Mucosa of rectum (tissue), 2 donors: ENCODE measurements around the gene ZBTB7C.

Experiments used
- H3K27ac ChIP-seq, 2 donors: one replicate each; pipeline ENCODE4 v1.7.0; 2013; ENCODE audit warnings: inconsistent platforms in 2 of 2, low read depth in 2 of 2, low read length in 2 of 2
- H3K27me3 ChIP-seq, 2 donors: one replicate each; pipeline ENCODE4 v1.7.0; 2013; ENCODE audit warnings: low read length in 2 of 2; ENCODE audit not compliant: control insufficient read depth in 2 of 2, insufficient read depth in 2 of 2
- H3K36me3 ChIP-seq, 2 donors: one replicate each; pipeline ENCODE4 v1.7.0; 2013; ENCODE audit warnings: low read length in 2 of 2; ENCODE audit not compliant: control insufficient read depth in 2 of 2, insufficient read depth in 2 of 2
- H3K4me1 ChIP-seq, 2 donors: one replicate each; pipeline ENCODE4 v1.7.0; 2013; ENCODE audit warnings: low read length in 2 of 2, mild to moderate bottlenecking in 1 of 2; ENCODE audit not compliant: control insufficient read depth in 2 of 2, insufficient read depth in 2 of 2
- H3K4me3 ChIP-seq, 2 donors: one replicate each; pipeline ENCODE4 v1.7.0; 2013; ENCODE audit warnings: low read length in 2 of 2
- H3K9ac ChIP-seq, 2 donors: one replicate each; pipeline ENCODE4 v1.7.0; 2013; ENCODE audit warnings: low read length in 2 of 2, low read depth in 1 of 2, mild to moderate bottlenecking in 1 of 2
- H3K9me3 ChIP-seq, 2 donors: one replicate each; pipeline ENCODE4 v1.7.0; 2013; ENCODE audit warnings: low read length in 2 of 2; ENCODE audit not compliant: control insufficient read depth in 2 of 2
- donor health status: healthy.
- donor health status: Normal muscosa, but diverticular disease.

Gene ZBTB7C

GRCh38 chr18:48306838-48307237 lies 102.3 kb downstream of the ZBTB7C start:
- H3K4me1 ChIP-seq = peaks cover 4 to 6% of the 10 kb centered on the region in 2 donors
- no peak overlapping the region for H3K27ac ChIP-seq
- no peaks in the 10 kb centered on the region for H3K27me3 ChIP-seq
- H3K9me3 ChIP-seq = no peaks in the 10 kb centered on the region
- H3K36me3 ChIP-seq = no peaks in the 10 kb centered on the region
- no peak overlapping the region for H3K4me3 ChIP-seq
- no peak overlapping the region for H3K9ac ChIP-seq

DNA sequence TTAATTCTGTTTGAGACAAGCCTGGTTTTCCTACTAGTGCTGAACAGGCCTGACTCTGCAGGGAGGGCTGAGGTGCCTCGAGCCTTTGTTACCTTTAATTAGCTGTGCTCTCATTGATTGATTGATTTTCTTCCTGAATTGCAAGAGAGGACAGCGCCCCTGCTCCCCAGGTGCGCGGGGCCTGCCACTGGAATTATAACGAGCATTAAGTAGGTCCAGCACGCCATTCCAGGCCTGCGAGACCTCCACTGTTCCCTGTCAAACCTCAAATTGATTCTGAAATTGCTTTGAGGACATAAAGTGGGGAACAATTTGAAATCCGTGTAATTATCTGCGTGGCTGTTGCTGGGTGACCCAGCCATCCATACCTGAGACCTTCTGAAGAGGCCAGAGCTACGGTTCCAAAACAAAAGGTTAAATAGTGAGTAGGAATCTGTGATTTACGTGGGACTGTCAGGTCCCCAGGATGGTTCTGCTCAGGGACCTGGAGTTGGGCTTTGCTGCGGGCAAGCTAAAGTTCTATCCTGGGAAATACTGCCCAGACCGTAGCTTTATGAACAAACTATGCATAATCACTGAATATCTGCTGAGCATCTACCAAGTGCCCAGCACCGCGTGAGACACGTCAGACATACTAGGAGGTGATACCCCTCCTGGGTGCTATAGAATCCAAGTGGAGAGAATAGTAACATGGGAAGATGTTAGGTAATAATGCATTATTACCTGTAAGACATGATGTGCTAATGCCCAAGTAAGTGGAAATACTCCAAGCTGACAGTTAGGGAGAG lies 104.1 kb downstream of the ZBTB7C start:
- Histone ChIP-seq H3K4me1 (peaks cover 8 to 10% of the 10 kb centered on the region in 2 donors), H3K27me3 (no peaks in the 10 kb centered on the region), H3K9ac (no peak overlapping the region), H3K27ac (no peak overlapping the region), H3K9me3 (no peaks in the 10 kb centered on the region), H3K36me3 (no peaks in the 10 kb centered on the region), H3K4me3 (no peak overlapping the region)

GRCh38 chr18:48303883-48304282 lies 105.3 kb downstream of the ZBTB7C start:
- no peaks in the 10 kb centered on the region for H3K36me3 ChIP-seq
- no peaks in the 10 kb centered on the region for H3K9me3 ChIP-seq
- peaks cover 8 to 10% of the 10 kb centered on the region in 2 donors for H3K4me1 ChIP-seq
- H3K27me3 ChIP-seq = no peaks in the 10 kb centered on the region
- no peak overlapping the region for H3K4me3 ChIP-seq
- H3K27ac ChIP-seq = no peak overlapping the region
- H3K9ac ChIP-seq = no peak overlapping the region

- H3K36me3 ChIP-seq = no peaks in the 10 kb centered on the region
- H3K4me1 ChIP-seq = peaks cover 3 to 6% of the 10 kb centered on the region in 2 donors
- H3K27ac ChIP-seq = no peak overlapping the region
- no peak overlapping the region for H3K4me3 ChIP-seq
- no peaks in the 10 kb centered on the region for H3K27me3 ChIP-seq
- H3K9me3 ChIP-seq = no peaks in the 10 kb centered on the region
- H3K9ac ChIP-seq = no peak overlapping the region
These were observed 106.4 kb downstream of the ZBTB7C start for GRCh38 chr18:48302736-48303135.

GRCh38 chr18:48300463-48300961 lies 108.7 kb downstream of the ZBTB7C start:
- Histone ChIP-seq H3K9me3 (no peaks in the 10 kb centered on the region), H3K4me3 (no peak overlapping the region), H3K9ac (no peak overlapping the region), H3K27ac (no peak overlapping the region), H3K36me3 (no peaks in the 10 kb centered on the region), H3K4me1 (peaks cover 2 to 6% of the 10 kb centered on the region in 2 donors), H3K27me3 (no peaks in the 10 kb centered on the region)

DNA sequence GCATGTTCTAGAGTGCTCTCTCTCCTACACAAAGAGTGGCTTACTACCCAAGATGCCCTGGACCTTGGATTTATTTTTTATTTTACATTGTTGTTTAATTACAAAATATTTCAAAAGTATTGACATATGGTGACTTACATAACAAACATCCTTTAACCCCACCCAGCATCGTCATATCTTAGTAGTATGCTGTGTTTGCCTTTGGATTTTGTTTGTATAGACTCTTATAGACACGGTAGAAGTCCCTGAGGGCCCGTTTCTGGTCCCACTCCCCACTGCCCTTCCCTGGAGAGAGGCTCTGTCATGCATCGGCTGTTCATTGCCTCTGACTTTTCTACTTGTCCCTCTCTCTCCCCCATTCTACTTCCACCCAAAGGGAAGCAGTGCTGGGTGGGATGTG lies 112.0 kb downstream of the ZBTB7C start:
- peaks cover 2 to 6% of the 10 kb centered on the region in 2 donors for H3K4me1 ChIP-seq

DNA sequence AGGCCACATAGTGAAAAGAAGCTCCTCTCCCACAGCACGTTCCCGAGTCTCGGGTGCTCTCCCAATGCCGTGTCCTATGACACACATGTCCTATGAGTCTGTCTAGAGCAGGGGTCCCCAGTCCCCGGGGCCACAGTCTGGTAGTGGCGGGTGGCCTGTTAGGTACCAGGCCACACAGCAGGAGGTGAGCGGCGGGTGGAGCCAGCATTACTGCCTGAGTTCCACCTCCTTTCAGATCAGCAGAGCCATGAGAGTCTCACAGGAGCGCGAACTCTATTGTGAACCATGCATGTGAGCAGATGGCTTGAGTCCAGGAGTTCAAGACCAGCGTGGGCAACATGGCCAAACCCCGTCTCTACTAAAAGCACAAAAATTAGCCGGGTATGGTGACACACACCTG lies 112.6 kb downstream of the ZBTB7C start:
- Histone ChIP-seq H3K4me3 (no peak overlapping the region), H3K9ac (no peak overlapping the region), H3K9me3 (no peaks in the 10 kb centered on the region), H3K27ac (no peak overlapping the region), H3K36me3 (no peaks in the 10 kb centered on the region), H3K4me1 (peaks cover 2 to 6% of the 10 kb centered on the region in 2 donors), H3K27me3 (no peaks in the 10 kb centered on the region)

More for the DNA sequence above, 112.0 kb downstream of the ZBTB7C start:
- no peak overlapping the region for H3K4me3 ChIP-seq
- H3K36me3 ChIP-seq = no peaks in the 10 kb centered on the region
- H3K27me3 ChIP-seq = no peaks in the 10 kb centered on the region
- H3K9me3 ChIP-seq = no peaks in the 10 kb centered on the region
- no peak overlapping the region for H3K27ac ChIP-seq
- no peak overlapping the region for H3K9ac ChIP-seq

- Histone ChIP-seq H3K27ac (no peak overlapping the region), H3K27me3 (no peaks in the 10 kb centered on the region), H3K4me3 (no peak overlapping the region), H3K4me1 (peaks cover 2 to 6% of the 10 kb centered on the region in 2 donors), H3K9ac (no peak overlapping the region), H3K36me3 (no peaks in the 10 kb centered on the region), H3K9me3 (no peaks in the 10 kb centered on the region)
These were observed 113.4 kb downstream of the ZBTB7C start for GRCh38 chr18:48295586-48296311.

GRCh38 chr18:48294899-48295585 lies 114.1 kb downstream of the ZBTB7C start:
- no peak overlapping the region for H3K27ac ChIP-seq

More at GRCh38 chr18:48294899-48295585, 114.1 kb downstream of the ZBTB7C start:
- H3K4me1 ChIP-seq = no peaks in the 10 kb centered on the region
- no peak overlapping the region for H3K9ac ChIP-seq
- H3K36me3 ChIP-seq = no peaks in the 10 kb centered on the region
- H3K4me3 ChIP-seq = no peak overlapping the region
- H3K9me3 ChIP-seq = no peaks in the 10 kb centered on the region
- H3K27me3 ChIP-seq = no peaks in the 10 kb centered on the region
